Measurements from ENCODE around the gene GADD45A.
"Not testable (repeated sequence)": the region's sequence is repeated elsewhere in the genome, so short reads cannot be mapped to it uniquely, and the experiment has no call there.

Gene GADD45A

GRCh38 chr1:67685067-67685557 lies at the start of gene GADD45A:
Gene GADD45A, plus strand, starts transcription at chr1:67685201. Its CDS starts 294 bp downstream, at chr1:67685495.
- DNase-seq (ENCODE audit: low spot score), result peak; percentile 98

- DNase-seq (ENCODE audit: low spot score), result no peak
Observed at GRCh38 chr1:67636146-67636545, 48.9 kb upstream of the GADD45A start.

GRCh38 chr1:67639361-67639760 lies 45.6 kb upstream of the GADD45A start:
- DNase-seq (ENCODE audit: low spot score), result no peak

- no peak for DNase-seq (ENCODE audit: low spot score)
Observed at GRCh38 chr1:67642629-67643028, 42.4 kb upstream of the GADD45A start.

GRCh38 chr1:67644566-67644965 lies 40.4 kb upstream of the GADD45A start:
- no peak for DNase-seq (ENCODE audit: low spot score)

DNA sequence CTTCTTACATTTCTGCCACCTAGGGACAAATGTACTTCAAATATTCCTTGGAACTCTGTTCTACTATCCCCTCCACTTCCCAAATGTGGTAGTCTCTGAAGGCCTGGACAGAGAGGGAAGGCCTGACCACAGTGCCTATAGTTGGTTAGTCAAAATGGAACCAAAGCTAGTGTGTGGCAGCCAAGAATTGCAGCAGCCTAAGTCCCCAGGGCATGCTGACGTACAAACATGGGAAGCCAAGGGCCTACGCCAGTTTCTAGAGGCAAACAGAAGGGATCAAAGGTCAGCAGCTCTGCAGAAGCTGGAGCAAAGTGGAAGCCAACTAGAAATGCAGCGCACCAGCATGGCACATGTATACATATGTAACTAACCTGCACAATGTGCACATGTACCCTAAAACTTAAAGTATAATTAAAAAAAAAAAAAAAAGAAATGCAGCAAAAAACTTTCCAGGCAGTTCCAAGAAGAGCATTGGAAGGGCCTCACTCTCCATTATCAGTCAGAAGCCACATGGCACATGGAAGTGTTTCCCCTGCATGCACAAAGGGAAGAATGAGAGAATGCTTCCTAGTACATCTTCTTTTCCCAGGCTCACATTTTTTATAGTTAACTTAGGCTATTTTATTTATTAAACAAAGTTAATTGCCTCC lies 39.4 kb upstream of the GADD45A start:
- no peak for DNase-seq (ENCODE audit: low spot score)

GRCh38 chr1:67646145-67647035 lies 38.6 kb upstream of the GADD45A start:
- DNase-seq (ENCODE audit: low spot score), result no peak

GRCh38 chr1:67647036-67647798 lies 37.8 kb upstream of the GADD45A start:
- DNase-seq (ENCODE audit: low spot score), result no peak

DNA sequence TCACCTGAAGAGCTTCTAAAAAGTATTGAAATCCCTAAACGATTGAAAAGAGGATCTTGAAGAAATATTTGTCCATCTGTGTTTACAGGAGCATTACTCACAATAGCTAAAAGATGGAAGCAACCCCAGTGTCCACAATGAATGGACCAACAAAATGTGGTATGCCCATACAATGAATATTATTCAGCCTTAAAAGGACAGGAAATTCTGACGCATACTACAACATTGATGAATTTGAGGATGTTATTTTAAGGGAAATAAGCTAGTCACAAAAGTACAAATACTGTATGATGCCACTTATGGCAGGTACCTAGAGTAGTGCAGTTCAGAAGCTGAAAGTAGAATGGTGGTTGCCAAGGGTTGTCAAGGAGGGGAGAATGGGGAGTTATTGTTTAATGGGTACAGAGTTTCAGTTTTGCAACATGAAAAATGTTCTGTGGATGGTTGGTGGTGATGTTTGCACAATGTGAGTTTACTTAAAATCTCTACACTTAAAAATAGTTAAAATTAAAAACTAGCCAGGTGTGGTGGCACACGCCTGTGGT lies 37.1 kb upstream of the GADD45A start:
- no peak for DNase-seq (ENCODE audit: low spot score)

GRCh38 chr1:67648582-67649326 lies 36.2 kb upstream of the GADD45A start:
- DNase-seq (ENCODE audit: low spot score), result no peak

DNA sequence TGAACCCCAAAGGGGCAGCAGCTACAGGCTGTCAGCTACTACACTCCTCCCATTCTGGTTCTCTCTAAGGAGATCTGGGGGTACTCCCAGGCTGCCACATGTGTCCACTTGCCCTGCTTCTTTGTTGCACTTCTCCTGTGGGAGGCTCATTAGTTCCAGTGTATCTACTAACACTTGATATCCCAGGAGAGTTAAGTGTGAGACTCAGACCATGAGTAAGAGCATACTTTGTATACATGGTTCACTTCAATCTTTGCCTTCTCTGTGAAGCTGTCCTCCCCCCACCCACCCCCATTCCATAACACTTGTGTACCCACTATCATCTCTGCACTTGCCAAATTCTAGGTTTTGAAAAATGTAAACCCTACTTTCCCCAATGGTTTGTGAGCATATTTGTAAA lies 34.9 kb upstream of the GADD45A start:
- no peak for DNase-seq (ENCODE audit: low spot score)

DNA sequence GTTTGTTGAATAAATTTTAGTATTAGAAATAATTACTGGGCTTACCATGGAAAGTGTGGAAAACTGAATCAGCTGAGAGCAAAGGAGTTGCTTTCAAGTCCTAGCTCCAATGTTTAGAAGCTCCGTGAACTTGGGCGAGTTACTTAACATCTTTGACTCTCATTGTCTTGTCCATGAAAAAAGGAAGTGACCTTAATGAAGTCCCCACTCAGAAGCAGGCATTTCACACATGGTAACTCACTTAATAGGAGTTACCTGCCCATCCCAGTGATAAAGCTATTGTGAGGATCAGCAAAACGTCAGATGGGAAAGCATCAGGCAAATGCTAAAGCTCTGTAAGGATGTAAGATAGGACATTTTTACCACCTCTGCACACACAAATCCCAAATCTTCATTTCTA lies 34.0 kb upstream of the GADD45A start:
- no peak for DNase-seq (ENCODE audit: low spot score)

DNA sequence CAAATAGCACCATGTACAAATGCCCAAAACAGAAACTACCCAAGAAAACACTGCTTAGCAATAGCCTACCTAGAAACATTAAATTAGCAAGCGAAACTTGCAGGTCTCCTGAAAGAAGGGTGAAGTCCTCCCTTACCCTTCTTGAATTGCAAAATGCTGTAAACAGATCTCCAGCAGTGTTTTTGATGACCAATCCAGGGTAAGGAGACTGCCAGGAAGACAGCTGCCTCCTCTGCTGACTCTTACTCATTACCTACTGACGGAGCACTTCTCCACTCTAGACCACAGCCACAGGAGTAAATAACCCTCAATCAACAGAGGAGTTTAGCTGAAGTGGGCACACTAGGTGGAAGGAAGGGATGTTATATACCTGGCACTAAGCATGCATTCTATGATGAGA lies 32.2 kb upstream of the GADD45A start:
- DNase-seq (ENCODE audit: low spot score), result peak; percentile 37

DNA sequence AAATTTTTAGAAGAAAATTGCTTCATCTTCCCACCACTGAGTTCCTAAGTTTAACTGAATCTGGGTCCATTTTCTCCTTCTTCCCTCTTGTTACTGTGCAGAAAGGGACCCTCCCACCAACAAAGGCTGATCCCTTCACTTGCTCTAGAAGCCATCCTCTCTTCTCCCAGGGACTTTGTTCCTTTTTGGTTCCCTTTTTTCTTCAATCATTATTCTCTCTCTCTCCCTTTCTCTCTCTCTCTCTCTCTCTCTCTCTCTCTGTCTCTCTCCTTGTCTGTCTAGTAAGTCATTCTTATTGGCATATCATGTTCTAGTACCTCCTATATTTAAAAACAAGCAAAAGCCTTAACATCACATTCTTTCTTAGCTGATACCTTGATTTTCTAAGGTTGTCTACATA lies 31.7 kb upstream of the GADD45A start:
- no peak for DNase-seq (ENCODE audit: low spot score)

GRCh38 chr1:67655581-67655980 lies 29.4 kb upstream of the GADD45A start:
- no peak for DNase-seq (ENCODE audit: low spot score)

- DNase-seq (ENCODE audit: low spot score), result not testable (repeated sequence)
Observed at GRCh38 chr1:67657152-67657551, 27.8 kb upstream of the GADD45A start.

DNA sequence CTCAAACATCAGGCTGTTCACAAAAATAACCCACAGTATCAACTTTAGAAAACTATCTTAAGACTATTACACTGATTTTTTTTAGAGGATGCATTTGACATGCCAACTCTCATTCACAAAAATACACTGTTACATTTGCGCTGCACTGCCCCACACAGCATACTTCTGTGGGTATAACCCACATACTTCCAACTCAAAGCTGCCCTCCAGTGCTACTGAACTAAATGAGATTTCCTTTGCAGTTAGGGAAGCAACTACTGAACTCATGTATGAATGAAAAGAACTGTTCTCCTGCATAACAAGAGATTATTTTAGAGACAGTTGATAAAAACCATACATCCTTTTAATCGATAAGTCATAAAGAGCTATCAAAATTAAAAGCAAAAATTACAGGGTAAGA lies 25.8 kb upstream of the GADD45A start:
- DNase-seq (ENCODE audit: low spot score), result no peak

DNA sequence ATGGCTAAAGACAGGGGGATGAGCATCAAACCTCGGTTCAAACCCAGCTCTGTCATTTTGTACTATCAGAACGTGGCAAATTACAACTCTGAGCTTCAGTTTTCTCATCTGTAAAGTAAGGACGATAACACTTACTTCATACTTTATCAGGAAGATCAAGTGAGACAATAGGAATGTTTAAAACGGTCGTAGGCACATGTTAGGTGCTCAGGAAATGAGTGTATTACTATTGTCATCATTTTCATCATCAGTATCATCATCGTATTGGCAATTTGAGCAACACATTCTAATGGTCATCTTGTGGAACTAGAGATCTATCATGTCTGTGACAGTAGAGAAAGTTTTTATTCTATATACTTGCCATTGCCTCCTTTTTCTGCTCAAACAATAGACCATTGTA lies 22.1 kb upstream of the GADD45A start:
- DNase-seq (ENCODE audit: low spot score), result peak; percentile 24

- DNase-seq (ENCODE audit: low spot score), result no peak
Observed at GRCh38 chr1:67664048-67664447, 21.0 kb upstream of the GADD45A start.

DNA sequence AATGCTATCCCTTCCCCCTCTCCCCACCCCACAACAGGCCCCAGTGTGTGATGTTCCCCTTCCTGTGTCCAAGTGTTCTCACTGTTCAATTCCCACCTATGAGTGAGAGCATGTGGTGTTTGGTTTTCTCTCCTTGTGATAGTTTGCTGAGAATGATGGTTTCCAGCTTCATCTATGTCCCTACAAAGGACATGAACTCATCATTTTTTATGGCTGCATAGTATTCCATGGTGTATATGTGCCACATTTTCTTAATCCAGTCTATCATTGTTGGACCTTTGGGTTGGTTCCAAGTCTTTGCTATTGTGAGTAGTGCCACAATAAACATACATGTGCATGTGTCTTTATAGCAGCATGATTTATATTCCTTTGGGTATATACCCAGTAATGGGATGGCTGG lies 19.7 kb upstream of the GADD45A start:
- DNase-seq (ENCODE audit: low spot score), result not testable (repeated sequence)

DNA sequence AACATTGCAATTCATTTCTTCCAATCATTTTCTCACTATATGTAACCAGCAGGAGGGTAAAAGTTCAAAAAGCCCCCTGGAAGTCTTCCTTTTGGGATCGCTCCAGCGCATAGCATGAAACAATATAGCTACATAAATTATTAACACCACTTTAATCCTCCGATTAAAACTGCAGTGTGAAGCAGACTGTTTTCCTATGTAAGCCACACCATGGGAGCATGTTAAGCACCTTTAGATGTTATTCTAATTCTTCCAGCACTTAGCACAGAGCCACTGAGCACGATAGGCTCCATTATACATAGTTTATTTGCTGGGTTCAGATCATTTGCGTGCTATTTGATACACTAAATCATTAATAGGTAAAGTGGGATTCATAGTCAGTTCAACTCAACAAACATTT lies 18.4 kb upstream of the GADD45A start:
- DNase-seq (ENCODE audit: low spot score), result no peak

GRCh38 chr1:67668660-67669059 lies 16.3 kb upstream of the GADD45A start:
- no peak for DNase-seq (ENCODE audit: low spot score)

Measured in RKO (cell line).